Endometrial microvascular endothelial cells (primary cell): Measurements from ENCODE around the gene LEO1. TPM values are rescaled to one million over a fixed set of nuclear protein-coding genes. Genes with fewer than 3 reads are reported as not detected.

Experiments used
- total RNA-seq: library from RNA; depleted of rRNA; stranded (reverse); fragments of >200 nt; gene quantifications from one replicate; pipeline ENCODE4 v1.2.3, GENCODE V29; 2015; ENCODE audit errors: inconsistent ontology term

Gene LEO1
- total RNA-seq, 1 donor from 2014 or later: 24.6 TPM

Other genes starting within 250 kb of the LEO1 start
- gene LYSMD2, start 234.1 kb downstream of the LEO1 start, total RNA-seq: 13.6 TPM
- 5.8 TPM for gene TMOD2, start 220.2 kb downstream of the LEO1 start, total RNA-seq
- 46.7 TPM for gene TMOD3, start 142.1 kb downstream of the LEO1 start, total RNA-seq
- gene MAPK6, start 47.4 kb upstream of the LEO1 start, total RNA-seq: 51.9 TPM
- 2.1 TPM for gene BCL2L10, start 141.0 kb upstream of the LEO1 start, total RNA-seq
- gene GNB5, start 219.6 kb upstream of the LEO1 start, total RNA-seq: 54.4 TPM